GM19372 (cell line): Measurements from ENCODE around the gene VWA3A.

ENCODE experiments used
- ATAC-seq: cut with Tn5 transposase; IDR thresholded peaks from one replicate; pipeline ENCODE4 v1.9.1; 2021; ENCODE audit warnings: mild to moderate bottlenecking, low read depth, moderate library complexity; ENCODE audit not compliant: unreplicated experiment

The VWA3A gene

DNA sequence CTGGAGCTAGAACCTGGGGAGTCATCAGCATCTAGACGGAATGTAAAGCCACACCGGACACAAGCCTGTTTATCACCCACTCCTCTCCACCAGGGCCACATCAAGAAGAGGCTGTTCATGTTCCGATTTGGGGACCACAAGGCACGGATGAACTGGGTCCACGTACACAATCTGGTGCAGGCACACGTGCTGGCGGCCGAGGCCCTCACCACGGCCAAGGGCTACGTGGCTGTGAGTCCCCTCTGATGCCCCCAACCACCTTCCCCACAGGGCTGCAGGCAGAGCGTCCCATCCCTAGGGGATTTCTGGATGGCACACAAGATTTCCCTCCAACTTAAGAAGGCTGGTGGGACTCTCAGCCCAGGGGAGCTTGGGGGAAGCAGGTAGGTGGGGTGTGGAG, 89.1 kb downstream of the VWA3A start:
- ATAC-seq = no peak

DNA sequence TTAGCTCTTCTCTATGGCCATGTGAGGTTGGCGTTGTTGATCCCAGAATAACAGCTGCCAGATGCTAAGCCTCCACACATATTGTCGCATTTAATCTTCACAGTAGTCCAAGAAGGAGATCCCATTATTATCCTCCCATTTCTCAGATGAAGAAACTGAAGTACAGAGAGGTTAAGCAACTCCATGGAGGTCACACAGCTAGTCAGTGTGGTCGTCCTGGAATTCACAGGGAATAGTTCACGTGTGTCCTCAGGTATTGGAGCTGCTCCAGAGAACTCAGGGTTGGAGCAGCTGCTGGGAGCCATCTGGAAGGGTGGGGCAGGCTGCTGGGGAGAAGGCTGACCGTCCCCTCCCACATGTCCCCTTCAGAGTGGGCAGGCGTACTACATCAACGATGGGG, 89.5 kb downstream of the VWA3A start:
- no peak for ATAC-seq

DNA sequence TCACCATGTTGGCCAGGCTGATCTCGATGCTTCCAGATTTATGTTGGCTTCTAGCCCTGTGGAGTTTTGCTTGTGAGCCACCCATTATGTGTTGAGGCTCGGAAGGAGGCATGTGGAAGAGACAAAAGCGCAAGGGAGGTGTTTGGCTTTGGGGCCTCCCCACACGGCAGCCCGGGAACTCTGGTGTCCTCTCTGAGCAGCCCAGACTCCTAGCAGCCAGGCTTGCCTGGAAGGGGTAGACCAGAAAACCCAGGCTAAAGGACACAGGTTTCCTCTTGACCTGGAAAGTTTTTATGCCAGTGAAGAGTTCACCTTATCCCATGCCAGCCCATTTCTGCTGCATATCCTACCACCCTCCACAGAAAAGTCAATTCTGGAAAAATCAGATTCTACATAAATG, 91.0 kb downstream of the VWA3A start:
- ATAC-seq = no peak

DNA sequence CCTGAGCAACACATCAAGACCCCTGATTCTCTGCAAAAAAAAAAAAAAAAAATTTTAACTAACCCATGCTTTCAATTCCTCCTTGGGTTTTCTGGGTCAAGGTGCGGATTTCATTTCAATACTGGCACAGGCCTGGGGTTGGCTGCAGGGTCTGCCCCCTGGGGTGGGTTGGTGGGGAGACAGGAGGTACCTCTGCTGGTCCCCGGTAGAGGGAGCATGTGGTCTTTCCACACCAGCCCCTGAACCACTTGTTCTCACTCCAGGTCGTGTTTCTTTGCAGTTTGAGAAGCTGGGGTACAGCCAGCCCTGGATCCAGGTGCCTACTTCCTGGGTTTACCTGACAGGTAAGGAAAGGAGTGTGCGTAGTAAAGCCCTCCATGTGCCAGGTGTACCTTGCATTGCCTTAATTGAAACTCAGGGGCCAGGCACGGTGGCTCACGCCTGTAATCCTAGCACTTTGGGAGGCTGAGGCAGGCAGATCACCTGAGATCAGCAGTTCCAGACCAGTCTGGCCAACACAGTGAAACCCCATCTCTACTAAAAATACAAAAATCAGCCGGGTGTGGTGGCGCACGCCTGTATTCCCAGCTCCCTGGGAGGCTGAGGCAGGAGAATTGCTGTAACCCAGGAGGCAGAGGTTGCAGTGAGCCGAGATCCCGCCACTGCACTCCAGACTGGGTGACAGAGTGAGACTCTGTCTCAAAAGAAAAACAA, 91.7 kb downstream of the VWA3A start:
- no peak for ATAC-seq

DNA sequence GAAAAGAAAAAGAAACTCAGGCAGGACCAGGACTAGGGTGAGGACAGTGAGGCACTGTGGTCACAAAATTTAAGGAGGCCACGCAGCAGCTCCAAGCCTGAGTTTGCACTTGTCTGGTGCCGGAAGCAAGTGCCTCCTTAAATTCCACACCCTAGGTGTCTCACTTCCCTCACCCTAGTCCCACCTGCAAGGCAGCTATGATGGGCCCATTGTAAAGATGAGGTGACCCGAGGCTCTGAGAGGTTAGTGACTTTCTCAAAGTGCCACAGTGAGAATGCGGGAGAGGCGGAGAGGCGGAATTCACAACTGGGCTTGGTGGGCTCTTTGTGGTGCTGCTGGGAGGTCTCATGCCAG, 92.3 kb downstream of the VWA3A start:
- no peak for ATAC-seq

DNA sequence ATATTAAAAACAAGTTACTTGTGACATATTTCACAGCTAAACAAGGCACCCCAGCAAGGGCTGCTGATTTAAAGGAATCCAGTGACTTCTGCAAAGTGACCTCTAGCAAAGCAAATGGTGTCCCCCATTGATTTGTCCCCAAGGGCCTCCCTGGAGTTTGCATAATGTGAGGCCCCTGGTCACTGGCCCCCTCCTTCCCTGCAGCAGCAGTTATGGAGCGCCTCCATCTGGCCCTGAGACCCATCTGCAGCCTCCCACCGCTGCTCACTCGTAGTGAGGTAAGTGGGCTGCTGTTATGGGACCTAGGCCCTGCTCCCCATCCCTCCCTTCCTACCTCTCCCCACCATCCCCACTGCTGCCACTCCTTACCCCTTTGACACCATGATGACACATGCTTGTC, 94.2 kb downstream of the VWA3A start:
- no peak for ATAC-seq

DNA sequence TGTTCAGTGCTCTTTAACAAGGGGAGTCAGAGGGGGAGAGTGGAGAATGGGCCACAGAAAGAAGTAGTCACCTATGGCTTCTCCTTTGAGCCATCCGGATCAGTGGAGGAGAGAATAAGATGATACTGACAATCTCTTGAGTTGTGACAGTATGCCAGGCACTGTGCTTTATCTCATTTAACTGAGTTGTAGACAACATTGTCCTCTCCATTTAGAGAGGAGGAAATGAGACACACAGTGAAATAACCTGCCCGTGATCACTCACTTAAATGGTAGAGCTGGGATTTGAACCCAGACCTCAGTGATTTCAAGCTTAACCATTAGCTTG, 95.9 kb downstream of the VWA3A start:
- no peak for ATAC-seq

DNA sequence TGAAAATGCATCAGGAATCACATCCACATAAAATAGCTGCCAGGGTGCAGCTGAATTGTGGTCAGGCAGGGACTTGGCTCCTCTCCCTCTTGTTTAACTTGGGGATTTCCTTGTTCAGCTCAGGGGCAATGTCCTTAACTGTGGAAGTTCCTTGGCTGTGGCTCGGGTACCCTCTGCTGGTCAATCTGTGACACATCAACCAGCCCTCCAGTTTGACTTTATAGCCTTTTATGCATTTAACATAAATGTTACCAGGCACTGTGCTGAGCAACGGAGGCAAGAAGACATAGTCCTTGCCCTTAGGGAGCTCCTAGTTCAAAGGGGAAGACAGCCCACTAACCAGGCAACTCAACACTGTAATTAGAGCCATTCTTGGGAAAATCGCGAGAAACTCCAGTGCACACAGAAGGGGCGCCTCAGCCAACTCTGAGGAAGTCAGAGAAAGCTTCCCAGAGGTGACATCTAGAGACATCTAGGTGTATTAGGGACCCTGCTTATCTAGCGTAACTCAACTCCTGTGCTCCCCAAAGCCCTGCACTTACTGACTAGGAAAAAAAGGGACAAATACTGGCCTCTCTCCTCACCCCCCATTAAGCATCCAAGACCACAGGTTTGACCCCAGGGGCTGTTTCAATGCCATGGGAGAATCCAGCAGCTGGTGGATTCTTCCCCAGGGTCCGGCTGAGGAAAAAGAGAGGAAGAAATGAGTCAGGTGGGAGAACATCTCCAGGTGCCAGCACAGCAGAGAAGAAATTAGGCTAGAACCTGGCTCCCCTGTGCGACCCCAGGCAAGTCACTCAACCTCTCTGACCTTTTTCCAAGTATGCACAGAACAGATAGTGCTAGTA, 96.5 kb downstream of the VWA3A start:
- ATAC-seq = no peak

DNA sequence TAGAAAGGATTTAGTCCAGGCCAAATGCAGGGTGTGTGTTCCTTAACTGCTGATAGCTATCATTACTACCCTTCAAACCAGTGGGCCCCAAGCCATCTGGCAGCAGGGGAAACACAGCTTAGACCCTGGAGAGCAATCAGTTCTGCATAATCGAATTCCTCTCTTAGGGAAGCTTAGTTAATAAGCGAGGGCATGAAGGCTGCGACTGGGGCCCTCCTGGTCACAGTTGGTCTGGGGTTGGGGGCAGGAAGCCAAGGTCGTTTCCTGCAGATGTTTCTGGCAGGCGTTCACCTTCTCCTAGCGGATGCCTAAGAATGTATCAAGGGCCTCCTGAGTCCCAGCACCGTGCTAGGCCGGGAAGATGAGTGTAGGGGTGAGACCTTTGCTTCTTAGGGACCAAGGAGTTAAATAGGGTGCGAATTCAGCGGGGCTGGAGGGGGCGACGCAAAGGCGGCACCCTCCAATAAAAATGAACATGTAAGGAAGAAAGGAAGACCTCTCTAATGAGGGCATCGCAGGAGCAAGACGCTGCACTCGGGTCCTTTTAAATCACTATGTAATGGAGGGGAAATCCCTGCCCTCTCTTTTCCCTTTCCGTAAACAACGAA, 97.2 kb downstream of the VWA3A start:
- ATAC-seq = no peak

DNA sequence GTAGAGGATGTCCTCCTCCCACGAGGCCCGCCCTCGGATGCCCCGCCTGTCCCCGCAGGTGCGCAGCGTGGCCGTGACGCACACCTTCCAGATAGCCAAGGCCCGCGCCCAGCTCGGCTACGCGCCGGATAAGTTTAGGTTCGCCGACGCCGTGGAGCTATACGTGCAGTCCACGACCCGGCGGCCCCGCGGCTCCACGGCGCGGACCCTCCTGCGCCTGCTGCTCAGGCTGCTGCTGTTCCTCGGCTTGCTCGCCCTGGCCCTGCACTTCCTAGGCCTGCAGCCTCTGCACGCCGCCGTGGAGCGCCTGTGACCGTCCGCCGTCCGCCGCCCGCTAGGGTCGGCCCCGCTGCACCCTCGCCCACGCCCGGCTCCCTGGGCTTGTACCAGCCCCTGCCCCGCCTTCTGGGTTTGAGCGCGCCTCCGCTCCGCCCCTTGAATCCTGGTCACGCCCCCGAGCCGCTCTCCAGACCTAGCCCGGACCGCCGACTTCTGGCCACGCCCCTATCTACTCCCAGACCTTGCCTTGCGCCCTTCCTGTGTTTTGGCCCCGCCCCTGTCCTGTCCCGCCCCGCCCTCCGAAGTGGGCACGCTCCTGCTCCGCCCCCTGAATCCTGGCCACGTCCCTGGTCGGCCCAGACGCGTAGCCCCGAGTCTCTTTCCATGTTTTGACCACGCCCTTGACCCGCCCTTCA, 97.9 kb downstream of the VWA3A start:
- ATAC-seq = peak; percentile 62

DNA sequence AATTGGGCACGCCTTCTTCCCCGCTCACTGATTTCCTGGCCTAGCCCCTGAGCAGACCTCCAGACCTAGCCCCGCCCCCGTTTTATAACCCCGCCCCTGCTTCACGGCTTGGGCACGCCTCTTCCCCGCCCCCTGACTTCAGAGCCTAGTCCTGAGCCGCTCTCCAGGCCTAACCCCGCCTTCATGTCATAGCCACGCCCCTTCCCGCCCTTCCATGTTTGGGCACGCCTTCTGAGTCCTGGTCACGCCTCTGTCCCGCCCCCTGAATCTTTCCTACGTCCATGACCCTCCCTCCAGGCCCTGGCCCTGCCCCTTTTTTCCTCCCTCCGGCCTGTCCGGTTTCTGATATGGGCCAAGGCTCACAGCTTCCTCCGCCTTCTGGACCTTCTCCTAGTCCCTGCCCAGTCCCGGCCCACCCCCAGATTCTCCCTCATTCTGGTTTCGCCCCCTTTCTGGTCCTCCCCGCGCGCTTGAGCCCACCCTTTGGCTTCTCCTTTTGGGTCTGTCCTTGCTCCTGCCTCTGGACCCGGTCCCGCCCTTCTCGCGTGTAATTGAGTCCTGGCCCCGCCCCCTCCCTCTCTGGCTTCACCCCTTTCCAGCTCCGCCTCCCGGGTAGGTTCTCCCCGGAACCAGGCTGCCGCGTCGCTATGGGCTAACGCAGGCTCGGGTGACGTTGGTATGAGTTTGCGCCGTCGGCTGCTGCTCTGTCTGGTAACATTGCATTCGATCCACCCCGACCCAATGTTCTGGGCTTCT, 98.6 kb downstream of the VWA3A start:
- ATAC-seq = peak; percentile 48

DNA sequence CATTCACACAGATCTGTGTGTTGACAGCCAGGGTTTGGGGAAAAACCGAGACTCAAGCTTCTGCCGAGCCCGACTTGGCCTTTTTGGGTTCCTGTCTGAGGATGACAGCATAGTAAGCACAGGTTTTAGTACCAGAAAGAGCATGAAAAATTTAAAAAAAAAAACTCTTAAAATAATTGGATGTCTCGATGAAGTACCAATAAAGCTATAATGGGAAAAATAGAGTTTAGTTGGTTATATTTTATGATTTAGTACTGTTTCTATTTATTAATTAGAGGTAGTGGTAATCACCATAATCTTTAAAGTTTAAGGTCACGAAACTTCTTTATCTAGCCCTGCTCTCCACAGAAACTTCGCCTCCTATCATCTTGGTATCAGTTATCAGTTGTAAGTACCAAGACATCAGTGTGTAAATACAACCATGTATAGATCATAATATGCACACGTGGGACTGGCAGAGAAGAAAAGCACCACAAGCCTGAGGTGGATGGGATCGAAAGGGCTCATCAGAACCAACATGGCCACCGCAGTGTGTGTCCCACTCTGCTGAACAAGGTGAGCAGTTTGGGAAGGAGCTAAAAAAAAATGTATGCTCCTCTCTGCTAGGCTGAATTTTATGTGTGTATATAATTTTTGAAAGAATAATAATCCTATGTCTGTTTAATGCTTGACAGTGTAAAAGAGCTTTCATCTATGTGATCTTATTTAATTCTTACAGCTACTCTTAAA, 99.4 kb downstream of the VWA3A start:
- ATAC-seq = no peak

DNA sequence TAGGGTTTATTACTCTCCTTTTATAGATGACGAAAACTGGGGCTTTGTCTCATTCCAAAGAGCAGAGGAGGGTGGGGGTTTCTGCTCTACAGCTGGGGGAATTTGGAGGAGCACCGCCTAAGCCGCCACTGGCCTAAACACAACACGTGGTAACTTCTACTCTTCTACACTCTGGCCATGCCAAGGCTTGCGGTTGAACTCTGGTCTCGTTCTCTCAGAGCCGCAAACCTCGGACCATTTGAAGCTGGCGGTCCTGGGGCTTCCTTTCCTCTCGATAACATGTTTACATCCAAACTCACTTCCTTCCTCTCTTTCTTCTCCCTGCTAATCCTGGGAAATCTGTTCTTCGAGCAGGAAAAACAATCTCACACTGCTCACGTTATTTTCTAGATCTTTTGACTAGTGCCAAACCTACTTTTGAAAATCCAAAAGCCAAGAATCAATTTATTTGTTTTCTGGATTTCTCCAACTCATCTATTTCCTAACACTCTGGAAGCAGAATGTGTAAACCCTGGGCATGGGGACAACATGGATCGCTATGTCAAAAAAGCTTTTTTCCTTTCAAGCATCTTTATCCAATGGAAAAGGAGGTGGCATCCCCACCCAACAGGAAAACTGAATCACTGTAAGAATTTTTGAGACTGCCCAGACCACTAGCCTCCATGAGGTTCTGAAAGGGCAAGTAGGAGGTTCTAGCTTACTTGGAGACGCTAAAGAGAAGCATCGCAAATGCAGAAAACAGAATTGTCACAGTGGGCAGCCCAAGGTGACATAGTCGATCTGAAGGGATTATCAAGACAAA, 100.1 kb downstream of the VWA3A start:
- ATAC-seq = no peak

DNA sequence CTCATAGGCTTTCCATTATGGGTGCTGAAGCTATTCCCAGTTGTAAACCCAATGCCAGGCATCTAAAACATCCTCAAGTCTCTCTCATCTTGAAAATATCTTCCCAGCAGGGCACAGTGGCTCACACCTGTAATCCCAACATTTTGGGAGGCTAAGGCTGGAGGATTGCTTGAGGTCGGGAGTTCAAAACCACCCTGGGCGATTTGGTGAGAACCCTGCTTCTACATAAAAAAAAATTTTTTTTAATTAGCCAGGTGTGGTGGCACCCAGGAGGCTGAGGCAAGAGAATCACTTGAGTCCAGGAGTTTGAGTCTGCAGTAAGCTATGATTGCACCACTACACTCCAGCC, 100.7 kb downstream of the VWA3A start:
- no peak for ATAC-seq

DNA sequence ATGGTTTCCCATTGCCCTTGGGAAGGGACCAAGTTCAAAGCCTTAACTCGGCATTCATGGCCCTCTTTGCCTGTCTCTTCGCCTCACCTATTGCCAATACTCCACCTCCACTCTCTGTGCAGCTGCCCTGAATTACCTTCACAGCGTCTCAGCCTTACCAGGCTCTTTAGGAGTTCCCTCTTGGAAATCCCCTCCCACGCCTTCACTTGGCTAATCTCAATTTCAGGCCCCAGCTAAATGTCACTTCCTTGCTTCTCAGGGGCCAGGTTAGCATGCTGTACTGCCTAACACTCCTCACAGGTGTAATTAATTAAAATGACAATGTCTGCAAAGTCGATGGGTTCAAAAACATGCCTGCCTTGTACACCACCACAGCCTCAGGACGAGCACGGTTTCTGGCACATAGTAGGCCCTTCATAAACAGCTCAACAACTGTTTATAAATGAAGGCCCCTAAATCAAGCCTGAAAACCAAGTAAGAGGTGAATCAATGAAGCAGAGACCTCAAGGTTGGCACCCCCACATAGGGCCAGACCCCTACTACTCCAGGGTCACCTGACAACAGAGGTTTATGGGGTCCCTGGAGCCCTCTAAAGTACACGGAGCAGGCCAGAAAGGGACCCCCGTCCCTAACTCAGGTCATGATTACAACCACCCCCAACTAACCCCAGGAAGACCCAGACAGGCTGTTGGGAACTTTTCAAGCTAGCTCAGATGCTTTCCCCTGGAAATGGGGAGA, 102.5 kb downstream of the VWA3A start:
- no peak for ATAC-seq

DNA sequence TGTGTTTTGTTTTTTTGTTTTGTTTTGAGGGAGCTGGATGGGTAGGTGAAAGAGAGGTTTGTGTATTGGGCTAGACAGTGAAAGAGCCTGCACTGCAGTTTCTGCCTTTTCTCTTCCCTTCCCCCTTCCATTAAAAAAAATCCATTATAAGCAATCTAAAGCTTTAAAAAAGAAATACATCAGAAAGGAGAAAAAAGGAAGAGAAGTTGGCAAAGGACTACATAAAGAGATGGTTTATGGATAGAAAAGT, 103.0 kb downstream of the VWA3A start:
- no peak for ATAC-seq

DNA sequence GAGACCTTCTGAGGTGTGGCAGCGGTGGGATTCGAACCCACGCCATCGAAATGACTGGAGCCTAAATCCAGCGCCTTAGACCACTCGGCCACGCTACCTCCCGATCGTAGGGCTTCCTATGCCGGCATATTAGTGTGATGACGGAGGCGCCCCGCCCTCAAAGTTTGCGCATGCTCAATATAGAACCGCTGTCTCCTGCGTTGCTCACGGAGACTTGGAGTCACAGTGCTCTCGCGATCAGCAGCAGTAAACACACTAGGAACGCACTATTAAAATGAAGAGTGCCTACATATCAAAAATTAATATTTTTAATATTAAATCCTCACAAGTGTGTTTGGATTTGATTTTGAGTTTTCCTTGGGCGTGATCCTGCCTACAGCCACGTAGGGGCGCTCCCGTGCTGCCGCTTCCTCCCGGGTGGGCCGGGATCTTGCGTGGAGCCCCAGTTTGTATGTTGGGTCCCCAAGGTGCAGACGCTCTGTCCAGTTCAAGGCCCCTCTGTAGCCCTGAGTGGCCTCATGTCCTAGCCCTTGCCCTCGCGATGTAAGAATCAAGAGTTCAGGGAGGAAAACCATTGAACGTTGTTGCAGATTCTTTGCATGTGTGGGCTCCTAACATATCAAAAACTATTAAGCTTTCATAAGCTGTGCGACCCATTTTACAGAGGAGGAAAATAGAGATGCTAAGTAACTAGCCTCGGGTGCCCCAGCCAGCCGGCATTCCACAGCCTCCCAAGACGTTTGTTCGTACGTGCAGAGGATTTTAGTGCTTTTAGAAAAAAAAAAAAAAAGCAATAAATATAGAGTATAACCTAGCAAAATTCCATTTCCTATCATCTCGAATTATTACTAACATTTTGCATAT, 103.6 kb downstream of the VWA3A start:
- no peak for ATAC-seq
